Cortex of kidney (tissue), 1 donor: ENCODE results near the gene GSTM2.

Experiments
- DNase-seq: peaks from one replicate; lab custom pipeline; 2025; lab: John Stamatoyannopoulos, UW

The GSTM2 gene

GRCh38 chr1:109714661-109715372 is 47.0 kb downstream of the GSTM2 start:
- DNase-seq = no peak

GRCh38 chr1:109716121-109716520 is 48.3 kb downstream of the GSTM2 start:
- no peak for DNase-seq

DNA sequence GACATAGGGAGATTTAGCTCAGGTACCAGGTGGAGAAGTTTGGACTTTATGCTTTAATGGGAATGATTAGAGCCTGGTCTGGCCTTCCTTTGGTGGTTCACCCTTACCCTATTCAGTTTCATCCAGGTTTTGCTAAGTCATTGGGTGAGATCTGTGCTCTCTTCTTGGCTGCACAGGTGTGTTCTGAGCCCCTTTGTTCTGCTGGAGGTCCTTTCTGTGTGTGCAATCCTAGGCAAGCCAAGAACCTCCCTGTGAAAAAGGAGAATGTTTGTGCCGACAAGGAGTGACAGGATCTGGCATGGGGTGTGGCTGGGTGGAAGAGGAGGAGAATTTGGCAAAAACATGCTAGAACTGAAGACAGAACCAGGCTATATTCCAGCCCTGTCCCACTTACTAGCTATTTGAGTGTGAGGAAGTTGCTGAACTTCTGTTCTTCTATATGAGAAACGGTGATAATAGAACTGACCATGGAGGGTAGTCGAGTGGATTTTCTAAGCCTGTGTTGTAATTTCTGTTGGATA is 48.8 kb downstream of the GSTM2 start:
- no peak for DNase-seq

DNA sequence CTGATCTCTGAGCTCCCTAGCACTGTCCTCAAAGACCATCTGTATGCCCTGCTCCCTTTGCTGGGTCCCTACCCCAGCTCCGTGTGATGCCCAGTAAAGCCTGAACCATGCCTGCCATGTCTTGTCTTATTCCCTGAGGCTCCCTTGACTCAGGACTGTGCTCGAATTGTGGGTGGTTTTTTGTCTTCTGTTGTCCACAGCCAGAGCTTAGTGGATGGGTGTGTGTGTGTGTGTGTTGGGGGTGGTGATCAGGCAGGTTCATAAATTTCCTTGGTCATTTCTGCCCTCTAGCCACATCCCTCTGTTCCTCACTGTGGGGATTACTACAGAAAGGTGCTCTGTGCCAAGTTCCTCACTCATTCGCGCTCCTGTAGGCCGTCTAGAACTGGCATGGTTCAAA is 49.9 kb downstream of the GSTM2 start:
- DNase-seq = no peak

DNA sequence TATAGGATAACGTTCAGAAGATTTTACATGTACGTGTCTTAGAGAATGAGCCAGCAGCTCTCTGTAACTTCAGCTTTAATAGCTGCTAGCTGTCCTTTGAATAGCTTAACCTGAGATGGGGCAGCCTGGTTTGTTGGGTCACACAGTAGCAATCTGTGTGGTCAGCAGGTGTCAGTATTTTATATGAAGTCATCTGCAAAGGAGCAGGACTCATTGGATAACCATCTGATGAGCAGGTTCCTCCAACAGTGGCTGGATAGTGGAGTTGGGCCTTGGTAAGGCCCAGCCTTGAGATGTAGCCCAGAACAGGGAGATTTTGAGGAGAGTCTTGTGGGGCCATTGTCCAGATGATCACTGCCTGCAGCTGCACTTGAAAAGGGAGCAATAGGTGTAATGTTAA is 50.6 kb downstream of the GSTM2 start:
- no peak for DNase-seq

DNA sequence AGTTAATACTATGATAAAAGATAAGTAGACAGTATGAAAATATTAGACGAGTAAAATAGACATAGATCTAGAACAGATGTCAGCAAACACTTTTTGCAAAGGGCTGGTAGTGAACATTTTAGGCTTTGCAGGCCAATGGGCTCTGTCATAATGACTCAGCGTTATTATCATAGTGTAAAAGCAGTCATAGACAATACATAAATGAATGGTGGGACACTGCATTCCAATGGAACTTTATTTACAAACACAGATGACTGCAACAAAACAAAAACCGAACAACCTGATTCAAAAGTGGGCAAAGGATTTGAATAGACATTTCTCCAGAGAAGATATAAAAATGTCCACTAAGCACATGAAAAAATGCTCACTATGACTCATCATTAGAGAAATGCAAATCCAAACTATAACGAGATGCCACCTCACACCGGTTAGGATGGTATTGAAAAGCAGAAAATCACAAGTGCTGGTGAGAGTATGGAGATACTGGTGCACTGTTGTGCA is 51.5 kb downstream of the GSTM2 start:
- no peak for DNase-seq

GRCh38 chr1:109721042-109721441 is 53.2 kb downstream of the GSTM2 start:
- DNase-seq = no peak

DNA sequence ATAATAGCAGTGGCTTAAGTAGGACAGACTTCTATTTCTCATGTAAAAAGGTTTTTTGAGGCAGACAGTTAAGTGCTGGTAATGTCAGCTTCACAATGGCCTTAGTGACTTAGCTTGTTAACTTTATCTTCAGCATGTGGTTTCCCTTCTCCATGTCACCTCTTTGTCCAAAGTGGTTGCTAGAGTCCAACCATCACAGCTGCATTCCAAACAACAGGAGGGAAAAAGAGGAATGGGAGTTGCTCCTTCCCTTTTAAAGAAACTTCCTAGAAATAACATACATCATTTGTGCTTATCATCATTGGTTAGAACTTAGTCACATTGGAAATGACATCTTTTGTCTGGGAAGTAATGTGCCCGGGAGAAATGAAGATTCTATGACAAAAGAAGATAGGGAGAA is 54.1 kb downstream of the GSTM2 start:
- no peak for DNase-seq

DNA sequence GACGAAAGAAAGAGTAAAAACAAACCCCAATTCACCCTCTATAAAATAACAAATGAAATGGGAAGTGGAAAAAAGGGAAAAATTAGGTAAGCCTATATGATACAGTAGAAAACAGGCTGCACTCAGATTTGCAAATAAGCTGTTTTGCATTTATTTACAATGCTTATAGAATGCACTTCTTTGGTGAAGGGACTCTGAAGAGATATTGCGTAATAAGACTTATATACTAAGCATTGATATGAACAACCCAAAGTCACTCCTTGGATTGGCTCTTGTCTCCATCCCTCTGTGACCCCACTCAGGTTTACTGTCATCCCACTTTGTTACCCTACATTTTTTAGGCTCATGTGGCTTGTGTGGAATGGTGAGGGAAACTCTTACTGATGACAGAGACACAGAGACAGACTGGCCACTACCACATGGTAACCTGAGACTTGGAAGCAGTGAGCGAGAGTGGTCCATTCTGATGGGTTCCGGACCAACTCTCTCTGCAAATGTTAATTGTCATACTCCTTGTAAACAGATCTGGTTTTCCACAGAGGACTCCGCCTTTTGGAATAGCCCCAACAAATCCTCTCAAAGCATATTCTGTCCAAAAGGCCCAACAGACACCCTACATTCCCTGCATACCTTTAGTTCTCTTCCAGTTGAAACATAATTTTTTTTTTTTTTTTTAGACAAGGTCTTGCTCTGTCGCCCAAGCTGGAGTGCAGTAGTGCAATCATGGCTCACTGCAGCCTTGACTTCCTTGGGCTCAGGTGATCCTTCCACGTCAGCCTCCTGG is 55.2 kb downstream of the GSTM2 start:
- no peak for DNase-seq
